ENCODE results near the gene EVA1A.

The EVA1A gene

DNA sequence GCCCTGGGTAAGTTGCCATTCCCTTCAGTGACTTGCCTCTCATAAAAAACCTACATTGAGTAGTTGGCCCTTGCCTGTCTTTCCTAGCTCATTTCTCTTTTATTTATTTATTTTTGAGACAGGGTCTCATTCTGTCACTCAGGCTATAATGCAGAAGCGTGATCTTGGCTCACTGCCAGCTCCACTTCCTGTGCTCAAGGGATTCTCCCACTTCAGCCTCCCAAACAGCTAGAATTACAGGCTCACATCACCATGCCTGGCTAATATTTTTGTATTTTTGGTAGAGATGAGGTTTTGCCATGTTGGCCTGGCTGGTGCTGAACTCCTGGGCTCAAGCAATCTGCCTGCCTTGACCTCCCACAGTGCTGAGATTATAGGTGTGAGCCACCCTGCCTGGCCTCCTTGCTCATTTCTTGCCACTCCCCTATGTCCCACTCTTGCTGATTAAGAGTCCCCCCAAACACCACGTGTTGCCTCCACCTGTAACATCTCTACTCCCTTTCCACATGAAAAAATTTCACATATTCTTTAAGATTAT is 12.6 kb downstream of the EVA1A start:
- H3K36me3 ChIP-seq (ENCODE audit: control insufficient read depth, insufficient read depth, low read length), result no peaks in the 10 kb centered on the region
- no peak for DNase-seq (ENCODE audit: extremely low read depth, insufficient read length)
- H3K27me3 ChIP-seq (replicated peaks; ENCODE audit: control insufficient read depth, insufficient read depth, low read length), result peaks cover 1% of the 10 kb centered on the region
- TF ChIP-seq, protein P1, sequence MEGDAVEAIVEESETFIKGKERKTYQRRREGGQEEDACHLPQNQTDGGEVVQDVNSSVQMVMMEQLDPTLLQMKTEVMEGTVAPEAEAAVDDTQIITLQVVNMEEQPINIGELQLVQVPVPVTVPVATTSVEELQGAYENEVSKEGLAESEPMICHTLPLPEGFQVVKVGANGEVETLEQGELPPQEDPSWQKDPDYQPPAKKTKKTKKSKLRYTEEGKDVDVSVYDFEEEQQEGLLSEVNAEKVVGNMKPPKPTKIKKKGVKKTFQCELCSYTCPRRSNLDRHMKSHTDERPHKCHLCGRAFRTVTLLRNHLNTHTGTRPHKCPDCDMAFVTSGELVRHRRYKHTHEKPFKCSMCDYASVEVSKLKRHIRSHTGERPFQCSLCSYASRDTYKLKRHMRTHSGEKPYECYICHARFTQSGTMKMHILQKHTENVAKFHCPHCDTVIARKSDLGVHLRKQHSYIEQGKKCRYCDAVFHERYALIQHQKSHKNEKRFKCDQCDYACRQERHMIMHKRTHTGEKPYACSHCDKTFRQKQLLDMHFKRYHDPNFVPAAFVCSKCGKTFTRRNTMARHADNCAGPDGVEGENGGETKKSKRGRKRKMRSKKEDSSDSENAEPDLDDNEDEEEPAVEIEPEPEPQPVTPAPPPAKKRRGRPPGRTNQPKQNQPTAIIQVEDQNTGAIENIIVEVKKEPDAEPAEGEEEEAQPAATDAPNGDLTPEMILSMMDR (IDR thresholded peaks at IDR 0.05; ENCODE audit: insufficient read depth, low read length, poor library complexity, severe bottlenecking), result no peak
- H3K4me3 ChIP-seq (replicated peaks; ENCODE audit: low read depth, low read length), result no peak overlapping the region

DNA sequence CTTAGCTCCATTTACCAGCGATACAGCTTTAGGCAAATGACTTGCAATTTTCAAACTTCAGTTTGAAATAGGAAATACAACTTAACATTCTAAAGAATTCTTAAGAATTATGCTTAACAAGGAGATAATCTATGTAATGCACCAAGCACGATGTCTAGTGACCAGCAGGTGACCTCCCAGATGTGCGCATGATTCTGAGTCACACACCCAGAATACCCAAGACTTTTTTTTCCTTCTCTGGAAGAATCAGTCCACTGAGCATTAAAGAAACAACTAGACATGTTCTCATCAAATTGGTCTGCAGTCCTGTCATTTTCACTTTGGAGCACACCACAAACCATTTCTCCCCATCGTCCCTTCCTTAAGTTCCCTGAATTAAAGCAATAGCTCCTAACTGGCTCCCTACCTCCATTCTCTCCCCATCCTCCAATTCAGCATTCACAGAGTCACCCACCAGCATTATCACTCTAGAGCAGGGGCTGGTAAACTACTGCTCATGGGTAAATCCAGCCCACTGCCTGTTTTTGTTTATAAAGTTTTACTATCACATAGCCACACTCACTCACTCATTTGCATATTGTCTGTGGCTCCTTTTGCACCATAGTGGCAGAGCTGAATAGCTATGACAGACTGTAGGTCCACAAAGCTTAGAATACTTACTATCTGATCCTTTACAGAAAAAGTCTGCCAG is 13.2 kb downstream of the EVA1A start:
- Histone ChIP-seq H3K4me3 (replicated peaks; ENCODE audit: low read depth, low read length) (no peak overlapping the region), H3K36me3 (ENCODE audit: control insufficient read depth, insufficient read depth, low read length) (no peaks in the 10 kb centered on the region), H3K27me3 (replicated peaks; ENCODE audit: control insufficient read depth, insufficient read depth, low read length) (peaks cover 1% of the 10 kb centered on the region)
- TF ChIP-seq, protein P1 (IDR thresholded peaks at IDR 0.05; ENCODE audit: insufficient read depth, low read length, poor library complexity, severe bottlenecking), result no peak
- no peak for DNase-seq (ENCODE audit: extremely low read depth, insufficient read length)

DNA sequence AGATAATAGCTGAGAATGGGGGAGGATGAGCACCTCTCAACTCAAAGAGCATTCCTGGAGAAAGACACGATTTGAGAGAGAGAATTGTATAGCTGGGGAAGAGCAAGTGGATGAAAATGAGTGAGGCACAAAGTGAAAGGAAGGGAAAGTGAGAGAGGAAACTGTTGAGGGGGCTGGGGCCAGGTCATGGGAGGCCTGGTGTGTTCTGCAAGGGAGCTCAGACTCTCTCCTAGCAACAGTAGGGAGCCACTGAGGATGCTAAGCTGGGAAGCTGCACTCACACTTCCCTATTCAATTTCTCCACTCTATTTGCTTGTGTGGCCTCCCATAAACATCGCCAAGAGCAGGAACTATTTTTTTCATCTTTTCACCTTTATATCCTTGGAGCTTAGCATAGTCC is 14.8 kb downstream of the EVA1A start:
- H3K27me3 ChIP-seq (replicated peaks; ENCODE audit: control insufficient read depth, insufficient read depth, low read length), result no peaks in the 10 kb centered on the region; the same call in 1 of the 2 replicates
- no peak for DNase-seq (ENCODE audit: extremely low read depth, insufficient read length)
- TF ChIP-seq, protein P1 (IDR thresholded peaks at IDR 0.05; ENCODE audit: insufficient read depth, low read length, poor library complexity, severe bottlenecking), result no peak
- no peak overlapping the region for H3K4me3 ChIP-seq (replicated peaks; ENCODE audit: low read depth, low read length)
- H3K36me3 ChIP-seq (ENCODE audit: control insufficient read depth, insufficient read depth, low read length), result no peaks in the 10 kb centered on the region

DNA sequence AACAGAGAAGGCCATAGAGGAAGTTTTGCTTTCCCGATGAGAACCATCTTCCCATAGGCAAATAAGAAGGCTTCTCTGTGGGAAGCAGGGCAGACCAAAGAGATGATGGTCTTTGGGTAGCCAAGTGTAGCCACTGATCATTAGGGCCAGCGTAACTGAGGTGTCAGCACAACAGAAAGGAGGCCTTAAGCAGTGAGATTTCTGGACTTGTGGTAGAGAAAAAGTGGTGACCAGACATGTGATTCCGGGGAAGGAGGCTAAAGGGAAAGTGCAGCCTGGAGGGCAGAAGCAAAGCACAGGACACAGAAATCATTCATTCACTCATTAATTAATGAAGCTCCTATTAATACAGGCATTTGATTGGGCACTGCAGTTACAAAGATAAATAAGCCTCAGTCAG is 15.4 kb downstream of the EVA1A start:
- no peaks in the 10 kb centered on the region; the same call in 1 of the 2 replicates for H3K27me3 ChIP-seq (replicated peaks; ENCODE audit: control insufficient read depth, insufficient read depth, low read length)
- TF ChIP-seq, protein P1 (IDR thresholded peaks at IDR 0.05; ENCODE audit: insufficient read depth, low read length, poor library complexity, severe bottlenecking), result no peak
- H3K36me3 ChIP-seq (ENCODE audit: control insufficient read depth, insufficient read depth, low read length), result no peaks in the 10 kb centered on the region
- DNase-seq (ENCODE audit: extremely low read depth, insufficient read length), result no peak
- H3K4me3 ChIP-seq (replicated peaks; ENCODE audit: low read depth, low read length), result no peak overlapping the region

DNA sequence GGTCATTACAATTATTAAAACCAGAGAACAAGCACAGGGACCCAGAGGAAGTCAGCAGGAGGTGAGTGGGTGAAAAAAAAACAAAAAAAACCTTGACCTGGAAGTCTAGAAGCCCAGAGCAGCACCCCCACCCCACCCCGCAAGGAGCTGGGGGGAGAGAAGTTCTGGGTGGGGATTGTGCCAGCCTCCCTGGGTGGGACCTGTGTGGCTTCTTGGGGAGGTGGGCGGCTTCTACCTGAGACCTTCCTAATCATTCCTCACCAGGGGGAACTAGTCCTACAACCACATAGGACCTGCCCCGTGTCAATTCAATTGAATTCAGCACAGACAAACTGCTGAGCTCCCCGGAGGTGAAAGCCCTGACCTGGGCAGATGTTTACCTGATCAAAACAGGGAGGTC is 17.3 kb downstream of the EVA1A start:
- H3K27me3 ChIP-seq (replicated peaks; ENCODE audit: control insufficient read depth, insufficient read depth, low read length), result no peaks in the 10 kb centered on the region; the same call in none of the 2 replicates
- DNase-seq (ENCODE audit: extremely low read depth, insufficient read length), result no peak
- TF ChIP-seq, protein P1 (IDR thresholded peaks at IDR 0.05; ENCODE audit: insufficient read depth, low read length, poor library complexity, severe bottlenecking), result no peak

More for the DNA sequence above, 17.3 kb downstream of the EVA1A start:
- Histone ChIP-seq H3K36me3 (ENCODE audit: control insufficient read depth, insufficient read depth, low read length) (no peaks in the 10 kb centered on the region), H3K4me3 (replicated peaks; ENCODE audit: low read depth, low read length) (no peak overlapping the region)
